Naive B cell (primary cell): ENCODE data around the gene ERGIC2. TPM values are rescaled to one million over a fixed set of nuclear protein-coding genes. Genes with fewer than 3 reads are reported as not detected.
A peak's percentile ranks its signal among the peaks of the same experiment; 100 is the strongest.

ENCODE experiments used
- ATAC-seq, 2 donors: fragments of 150-1000 bp; cut with Tn5 transposase; 2 replicates each; pipeline ENCODE4 v1.10.0; 2021; ENCODE audit warnings: low read depth in 2 of 2, mild to moderate bottlenecking in 2 of 2, moderate library complexity in 2 of 2
- DNase-seq: peaks from one replicate; pipeline ENCODE4 v3.0.0; 2022
- H3K27ac Mint-ChIP-seq, 6 donors: one replicate each; pipeline ENCODE4 v1.8.0; 2020 to 2022; ENCODE audit warnings: mild to moderate bottlenecking in 6 of 6, mixed read lengths in 6 of 6, moderate library complexity in 5 of 6, inconsistent platforms in 2 of 6
- H3K27me3 Mint-ChIP-seq, 3 donors: one replicate each; pipeline ENCODE4 v1.8.0; 2021 to 2022; ENCODE audit warnings: mixed read lengths in 3 of 3, mild to moderate bottlenecking in 1 of 3
- H3K36me3 Mint-ChIP-seq, 2 donors: one replicate each; pipeline ENCODE4 v1.8.0; 2020 to 2022; ENCODE audit warnings: mixed read lengths in 2 of 2, inconsistent platforms in 1 of 2, mild to moderate bottlenecking in 1 of 2
- H3K4me1 Mint-ChIP-seq, 3 donors: one replicate each; pipeline ENCODE4 v1.8.0; 2020 to 2022; ENCODE audit warnings: mixed read lengths in 3 of 3, inconsistent platforms in 1 of 3, mild to moderate bottlenecking in 1 of 3, moderate library complexity in 1 of 3
- H3K4me3 Mint-ChIP-seq, 8 donors: one replicate each; pipeline ENCODE4 v1.8.0; 2020 to 2022; ENCODE audit warnings: mild to moderate bottlenecking in 8 of 8, mixed read lengths in 8 of 8, moderate library complexity in 8 of 8, inconsistent platforms in 2 of 8
- H3K9me3 Mint-ChIP-seq, 7 donors: one replicate each; pipeline ENCODE4 v1.8.0; 2020 to 2022; ENCODE audit warnings: mixed read lengths in 7 of 7, mild to moderate bottlenecking in 5 of 7, inconsistent platforms in 2 of 7, moderate library complexity in 1 of 7
- polyA plus RNA-seq, 6 donors: library from polyadenylated mRNA; unstranded; fragments of 300-500 nt; fragmentation: Illumina TruSeq; gene quantifications; one replicate each; pipeline ENCODE4 v1.2.3, GENCODE V29; 2021; ENCODE audit warnings: low read depth in 6 of 6

The ERGIC2 gene
- polyA plus RNA-seq: 10 to 100 TPM; 37.7 to 71.2 (median 60.5) TPM

DNA sequence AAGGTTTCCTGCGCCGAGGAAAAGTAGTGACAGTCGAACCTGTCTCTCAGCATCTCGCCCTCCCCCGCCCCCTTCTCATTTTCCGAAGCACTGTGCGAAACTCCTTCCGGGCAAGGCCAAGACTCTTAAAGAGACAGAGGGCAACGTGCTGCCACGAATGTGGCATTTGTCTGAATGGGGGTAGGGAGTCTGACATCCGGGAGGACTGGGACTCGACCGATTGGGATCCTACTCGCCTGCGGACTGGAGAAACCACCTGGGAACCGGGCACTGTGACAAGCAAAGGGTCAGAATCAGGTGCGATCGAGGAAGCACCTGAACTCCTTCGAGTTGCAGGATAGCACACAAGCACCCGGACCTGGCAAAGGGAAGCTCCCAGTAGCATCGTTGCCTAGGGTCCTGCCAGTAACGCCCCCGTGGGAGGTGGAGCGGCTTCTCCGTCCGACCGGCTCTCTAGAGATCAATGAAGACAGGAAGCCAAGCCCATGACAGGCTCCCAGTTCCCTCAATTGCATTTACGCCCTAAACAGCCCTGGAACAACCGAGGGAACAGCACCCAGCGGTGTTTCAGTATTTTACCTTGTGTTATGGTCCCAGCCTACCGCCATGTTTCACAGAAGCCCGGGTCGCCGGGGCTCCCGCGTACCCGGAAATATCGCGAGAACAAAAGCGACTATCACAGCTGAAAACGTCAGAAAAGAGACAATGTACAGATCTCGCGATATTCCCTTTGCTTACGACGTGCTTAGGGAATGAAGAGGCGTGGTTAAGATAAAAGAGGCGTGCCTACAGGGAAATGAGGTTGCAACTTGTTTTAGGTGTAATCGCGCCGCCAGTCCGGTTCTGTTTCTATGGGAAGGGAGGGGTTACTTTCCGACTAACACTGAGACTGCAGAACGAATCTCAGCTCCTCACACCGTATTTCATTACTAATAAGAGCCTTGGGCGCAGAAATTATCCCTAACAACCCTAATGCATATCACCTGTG lies at the start of gene ERGIC2:
Gene ERGIC2, minus strand, starts transcription at position 637 of the 988 bp plus-strand sequence. CDS start 9,539 bp downstream, outside the sequence.
- peak; percentile 89 to 91 for ATAC-seq
- Mint-ChIP-seq H3K27ac (peak within 1 kb of the TSS; percentile 95 to 99 (median 98)), H3K36me3 (no peaks in the 10 kb centered on the region), H3K4me3 (peak within 1 kb of the TSS; percentile 86 to 99 (median 96)), H3K4me1 (peaks cover 22 to 43% (median 35%) of the 10 kb centered on the region in 3 donors), H3K9me3 (no peaks in the 10 kb centered on the region), H3K27me3 (peaks cover 0 to 13% (median 4%) of the 10 kb centered on the region in 3 donors)
- DNase-seq: peak; percentile 93

DNA sequence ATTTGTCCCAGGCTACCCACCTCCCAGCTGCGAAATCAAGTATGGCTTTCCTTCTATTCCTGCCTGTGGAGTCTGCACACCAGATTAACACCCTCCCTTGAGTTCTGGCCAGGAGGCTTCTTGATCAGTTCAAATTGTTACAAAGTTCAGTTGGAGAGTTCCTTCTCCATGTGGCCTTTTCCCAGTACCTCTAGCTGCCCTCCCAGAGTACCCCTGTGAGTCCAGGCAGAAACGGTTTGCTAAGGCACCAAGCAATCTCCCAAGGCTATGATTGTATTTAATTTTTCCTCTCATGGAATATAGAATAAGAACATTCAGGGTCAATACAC lies 49.7 kb upstream of the ERGIC2 start:
- Mint-ChIP-seq H3K27ac (no peak overlapping the region), H3K4me1 (peaks cover 0 to 2% (median 0%) of the 10 kb centered on the region in 3 donors), H3K27me3 (peaks cover 12 to 20% (median 19%) of the 10 kb centered on the region in 3 donors), H3K9me3 (peaks cover 0 to 1% (median 0%) of the 10 kb centered on the region in 7 donors), H3K36me3 (no peaks in the 10 kb centered on the region), H3K4me3 (no peak overlapping the region)
- DNase-seq (no peak), ATAC-seq (no peak)

DNA sequence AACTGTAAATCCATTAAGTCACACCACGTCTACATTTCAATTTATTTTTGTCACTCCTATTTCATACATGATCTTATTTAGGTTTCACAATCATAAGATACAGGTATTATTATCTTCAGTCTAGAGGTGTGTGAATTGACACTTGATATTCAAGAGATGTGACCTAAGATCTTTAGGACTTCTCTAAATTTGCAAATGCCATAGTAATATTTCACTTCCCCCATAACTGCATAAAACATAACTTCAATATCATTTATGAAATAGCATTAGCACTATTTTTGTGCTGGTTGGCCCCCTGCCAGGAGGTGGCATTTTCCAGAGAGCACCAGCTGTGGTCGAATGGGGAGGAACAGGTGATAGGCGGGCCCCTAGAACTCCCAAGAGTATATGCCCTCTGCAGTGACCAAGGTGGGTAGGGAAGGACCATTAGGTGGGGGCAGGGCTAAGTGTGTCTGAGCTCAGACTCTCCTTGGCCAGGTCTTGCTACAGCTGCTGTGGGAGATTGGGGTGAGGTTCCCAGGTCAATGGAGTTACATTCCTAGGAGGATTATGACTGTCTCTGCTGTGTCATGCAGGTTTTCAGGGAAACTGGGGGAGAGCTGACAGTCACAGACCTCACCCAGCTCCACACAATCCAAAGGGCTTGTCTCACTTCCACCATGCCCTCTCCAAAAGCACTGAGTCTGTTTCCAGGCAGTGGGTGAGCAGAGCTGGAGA lies 49.2 kb upstream of the ERGIC2 start:
- peaks cover 0 to 1% (median 0%) of the 10 kb centered on the region in 7 donors for H3K9me3 Mint-ChIP-seq
- peaks cover 12 to 20% (median 19%) of the 10 kb centered on the region in 3 donors for H3K27me3 Mint-ChIP-seq
- no peaks in the 10 kb centered on the region for H3K36me3 Mint-ChIP-seq
- no peak overlapping the region for H3K4me3 Mint-ChIP-seq
- H3K27ac Mint-ChIP-seq: no peak overlapping the region
- peaks cover 0 to 2% (median 0%) of the 10 kb centered on the region in 3 donors for H3K4me1 Mint-ChIP-seq
- DNase-seq (no peak), ATAC-seq (no peak)

GRCh38 chr12:29428633-29429032 lies 47.7 kb upstream of the ERGIC2 start:
- H3K4me3 Mint-ChIP-seq: no peak overlapping the region
- no peak overlapping the region for H3K27ac Mint-ChIP-seq
- H3K9me3 Mint-ChIP-seq: peaks cover 0 to 7% (median 2%) of the 10 kb centered on the region in 7 donors
- H3K4me1 Mint-ChIP-seq: peaks cover 0 to 2% (median 0%) of the 10 kb centered on the region in 3 donors
- peaks cover 0 to 7% of the 10 kb centered on the region in 2 donors for H3K36me3 Mint-ChIP-seq
- no peak for ATAC-seq
- peaks cover 13 to 30% (median 22%) of the 10 kb centered on the region in 3 donors for H3K27me3 Mint-ChIP-seq
- no peak for DNase-seq

DNA sequence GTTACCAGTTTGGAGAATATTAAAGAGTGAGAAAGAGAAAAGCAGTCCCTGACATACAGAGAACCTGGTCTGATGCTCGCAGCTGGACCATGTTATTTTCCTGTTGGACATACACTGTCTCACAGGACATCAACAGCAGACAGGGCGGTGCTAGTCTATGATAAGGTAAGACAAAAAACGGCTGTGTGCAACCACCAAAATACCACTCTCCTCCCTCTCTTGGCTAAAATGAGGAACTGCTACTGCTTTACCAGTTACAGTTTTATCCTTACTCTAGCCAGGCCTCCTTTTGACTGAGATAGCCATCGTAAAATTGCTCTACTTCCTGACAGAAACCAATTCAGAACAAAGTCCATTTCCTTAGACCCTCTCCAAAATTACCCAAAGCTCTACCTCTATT lies 47.0 kb upstream of the ERGIC2 start:
- ATAC-seq (peak; percentile 32 to 59), DNase-seq (no peak)
- peaks cover 19 to 33% (median 24%) of the 10 kb centered on the region in 3 donors for H3K27me3 Mint-ChIP-seq
- peaks cover 0 to 11% of the 10 kb centered on the region in 2 donors for H3K36me3 Mint-ChIP-seq
- no peak overlapping the region for H3K4me3 Mint-ChIP-seq
- peaks cover 0 to 13% (median 5%) of the 10 kb centered on the region in 7 donors for H3K9me3 Mint-ChIP-seq
- no peak overlapping the region for H3K27ac Mint-ChIP-seq
- peaks cover 0 to 2% (median 0%) of the 10 kb centered on the region in 3 donors for H3K4me1 Mint-ChIP-seq

- no peak for ATAC-seq
- H3K9me3 Mint-ChIP-seq: peaks cover 0 to 13% (median 4%) of the 10 kb centered on the region in 7 donors
- H3K27me3 Mint-ChIP-seq: peaks cover 8 to 20% (median 20%) of the 10 kb centered on the region in 3 donors
- H3K27ac Mint-ChIP-seq: no peak overlapping the region
- H3K4me3 Mint-ChIP-seq: no peak overlapping the region
- peaks cover 0 to 2% (median 0%) of the 10 kb centered on the region in 3 donors for H3K4me1 Mint-ChIP-seq
- H3K36me3 Mint-ChIP-seq: peaks cover 0 to 11% of the 10 kb centered on the region in 2 donors
- DNase-seq: no peak
Measured at GRCh38 chr12:29426498-29426897, 45.5 kb upstream of the ERGIC2 start.

- Mint-ChIP-seq H3K4me3 (no peak overlapping the region), H3K4me1 (peaks cover 0 to 2% (median 0%) of the 10 kb centered on the region in 3 donors), H3K27ac (no peak overlapping the region), H3K27me3 (peaks cover 8 to 20% (median 19%) of the 10 kb centered on the region in 3 donors), H3K9me3 (peaks cover 0 to 13% (median 4%) of the 10 kb centered on the region in 7 donors), H3K36me3 (peaks cover 0 to 11% of the 10 kb centered on the region in 2 donors)
- DNase-seq (no peak), ATAC-seq (no peak)
Measured at GRCh38 chr12:29425722-29426121, 44.8 kb upstream of the ERGIC2 start.

GRCh38 chr12:29416748-29417147 lies 35.8 kb upstream of the ERGIC2 start:
- ATAC-seq (no peak), DNase-seq (no peak)
- H3K36me3 Mint-ChIP-seq: no peaks in the 10 kb centered on the region
- no peaks in the 10 kb centered on the region for H3K4me1 Mint-ChIP-seq
- H3K4me3 Mint-ChIP-seq: no peak overlapping the region
- peaks cover 14 to 30% (median 15%) of the 10 kb centered on the region in 3 donors for H3K27me3 Mint-ChIP-seq
- peaks cover 0 to 10% (median 3%) of the 10 kb centered on the region in 7 donors for H3K9me3 Mint-ChIP-seq
- no peak overlapping the region for H3K27ac Mint-ChIP-seq

- no peaks in the 10 kb centered on the region for H3K4me1 Mint-ChIP-seq
- no peaks in the 10 kb centered on the region for H3K36me3 Mint-ChIP-seq
- H3K27ac Mint-ChIP-seq: no peak overlapping the region
- ATAC-seq: no peak
- DNase-seq: no peak
- no peak overlapping the region for H3K4me3 Mint-ChIP-seq
- H3K27me3 Mint-ChIP-seq: peaks cover 14 to 30% (median 15%) of the 10 kb centered on the region in 3 donors
- peaks cover 0 to 17% (median 3%) of the 10 kb centered on the region in 7 donors for H3K9me3 Mint-ChIP-seq
Measured at GRCh38 chr12:29415111-29415510, 34.1 kb upstream of the ERGIC2 start.

GRCh38 chr12:29414368-29414767 lies 33.4 kb upstream of the ERGIC2 start:
- H3K9me3 Mint-ChIP-seq: peaks cover 0 to 23% (median 7%) of the 10 kb centered on the region in 7 donors
- no peaks in the 10 kb centered on the region for H3K36me3 Mint-ChIP-seq
- no peak overlapping the region for H3K4me3 Mint-ChIP-seq
- H3K27ac Mint-ChIP-seq: no peak overlapping the region
- no peaks in the 10 kb centered on the region for H3K4me1 Mint-ChIP-seq
- ATAC-seq (no peak), DNase-seq (no peak)
- peaks cover 14 to 35% (median 15%) of the 10 kb centered on the region in 3 donors for H3K27me3 Mint-ChIP-seq

GRCh38 chr12:29405561-29405960 lies 24.6 kb upstream of the ERGIC2 start:
- Mint-ChIP-seq H3K27me3 (peaks cover 10 to 30% (median 21%) of the 10 kb centered on the region in 3 donors), H3K9me3 (peaks cover 0 to 24% (median 6%) of the 10 kb centered on the region in 7 donors), H3K4me3 (no peak overlapping the region), H3K4me1 (no peaks in the 10 kb centered on the region), H3K36me3 (no peaks in the 10 kb centered on the region), H3K27ac (no peak overlapping the region)
- no peak for DNase-seq
- ATAC-seq: no peak

- DNase-seq (no peak), ATAC-seq (no peak)
- Mint-ChIP-seq H3K27ac (no peak overlapping the region), H3K9me3 (peaks cover 0 to 13% (median 2%) of the 10 kb centered on the region in 7 donors), H3K27me3 (peaks cover 17 to 27% (median 26%) of the 10 kb centered on the region in 3 donors), H3K36me3 (no peaks in the 10 kb centered on the region), H3K4me3 (no peak overlapping the region), H3K4me1 (no peaks in the 10 kb centered on the region)
Measured at GRCh38 chr12:29403991-29404390, 23.0 kb upstream of the ERGIC2 start.

- no peak overlapping the region for H3K27ac Mint-ChIP-seq
- peaks cover 0 to 13% (median under 1%) of the 10 kb centered on the region in 7 donors for H3K9me3 Mint-ChIP-seq
- H3K27me3 Mint-ChIP-seq: peaks cover 25 to 34% (median 27%) of the 10 kb centered on the region in 3 donors
Measured at GRCh38 chr12:29402437-29402836, 21.5 kb upstream of the ERGIC2 start.

More at GRCh38 chr12:29402437-29402836, 21.5 kb upstream of the ERGIC2 start:
- Mint-ChIP-seq H3K36me3 (no peaks in the 10 kb centered on the region), H3K4me3 (peak overlapping the region in 1 of 8 donors; percentile 44), H3K4me1 (no peaks in the 10 kb centered on the region)
- DNase-seq (no peak), ATAC-seq (no peak)
